ENCODE measurements around the gene ITM2C.

- TF ChIP-seq EZH2 (IDR thresholded peaks at IDR 0.05; ENCODE audit: low read depth, low read length, severe bottlenecking) (no peak), KDM4A (IDR thresholded peaks at IDR 0.05; ENCODE audit: low read depth, low read length, severe bottlenecking) (no peak), CTCF (IDR thresholded peaks at IDR 0.05; ENCODE audit: control extremely low read depth in 1 of 3, insufficient read depth in 1 of 3, low read depth in 1 of 3, low read length in 3 of 3) (no peak)
Measured at GRCh38 chr2:230852113-230852512, 12.6 kb upstream of the ITM2C start.
